ENCODE data around the gene NEK6. TPM values are rescaled to one million over a fixed set of nuclear protein-coding genes. Genes with fewer than 3 reads are reported as not detected.
A peak's percentile ranks its signal among the peaks of the same experiment; 100 is the strongest.

The NEK6 gene
- total and polyA plus RNA-seq, 7 experiments from 2014 or later = 0.43 to 32.8 (median 2.3) TPM

DNA sequence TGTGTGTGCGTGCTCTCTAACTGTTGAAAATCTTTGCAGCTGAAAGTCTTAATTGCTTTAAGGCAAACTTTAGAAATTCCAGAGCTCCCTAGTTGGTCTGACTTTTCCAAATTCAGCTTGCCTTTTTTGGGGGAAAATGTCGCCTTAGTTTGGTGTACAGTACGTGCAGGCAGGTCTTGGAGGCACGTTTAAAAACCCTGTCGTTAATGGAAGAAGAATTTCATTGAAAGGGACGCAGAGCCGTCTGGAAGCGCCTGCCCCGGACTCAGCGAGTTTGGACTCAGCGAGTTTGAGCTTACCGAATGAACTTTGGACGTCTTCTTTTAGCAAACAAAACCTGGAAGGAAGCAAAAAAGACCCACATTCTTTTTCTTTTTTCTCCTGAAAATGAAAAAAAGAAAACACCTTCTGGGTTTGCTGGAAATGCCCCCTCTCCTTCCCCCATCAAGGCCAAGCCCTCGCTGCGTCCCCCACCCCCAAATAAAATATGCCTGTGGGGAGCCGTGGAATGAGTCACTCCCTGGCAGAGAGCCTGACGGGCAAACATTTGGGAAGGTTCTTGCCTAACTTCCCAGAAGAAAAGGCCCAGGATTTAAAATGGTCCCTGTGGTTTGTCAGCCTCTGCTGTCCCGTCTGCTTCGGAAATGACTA is 1.5 kb downstream of the NEK6 start:
- H3K27me3 ChIP-seq (ENCODE audit: control insufficient read depth in 2 of 2, insufficient read depth in 2 of 2, low read length in 2 of 2) = no peaks in the 10 kb centered on the region
- Mint-ChIP-seq H3K4me1 (peaks cover 9 to 39% (median 16%) of the 10 kb centered on the region in 7 donors), H3K27me3 (peaks cover 15 to 56% (median 42%) of the 10 kb centered on the region in 5 donors), H3K4me3 (peak overlapping the region in 9 of 10 donors; percentile 54 to 98 (median 87)), H3K27ac (peak overlapping the region in 1 of 9 donors; percentile 56), H3K36me3 (peaks cover 0 to 7% (median 0%) of the 10 kb centered on the region in 5 donors), H3K9me3 (peaks cover 0 to 3% (median 0%) of the 10 kb centered on the region in 11 donors)
- no peaks in the 10 kb centered on the region for H3K36me3 ChIP-seq (ENCODE audit: control insufficient read depth in 2 of 3, insufficient read depth in 3 of 3, low read length in 3 of 3)
- no peaks in the 10 kb centered on the region for H3K9me3 ChIP-seq (ENCODE audit: control insufficient read depth in 2 of 3, low read length in 3 of 3)
- peaks cover 4 to 12% of the 10 kb centered on the region in 2 donors for H3K4me1 ChIP-seq (ENCODE audit: control insufficient read depth in 2 of 2, insufficient read depth in 2 of 2, low read length in 2 of 2)
- POLR2A ChIA-PET = no interaction called here
- intact Hi-C loops (cut with micrococcal nuclease) = loop anchor here in 1 of 2 donors (5.0 kb wide), 1 partner anchor 57 kb away; no protein-coding TSS in a partner anchor
- CTCF ChIA-PET = no interaction called here
- DNase-seq (no peak), ATAC-seq (no peak)
- no peak overlapping the region for H3K27ac ChIP-seq (ENCODE audit: low read depth, low read length)
- H3K4me3 ChIP-seq (ENCODE audit: low read length) = peak overlapping the region; percentile 51

DNA sequence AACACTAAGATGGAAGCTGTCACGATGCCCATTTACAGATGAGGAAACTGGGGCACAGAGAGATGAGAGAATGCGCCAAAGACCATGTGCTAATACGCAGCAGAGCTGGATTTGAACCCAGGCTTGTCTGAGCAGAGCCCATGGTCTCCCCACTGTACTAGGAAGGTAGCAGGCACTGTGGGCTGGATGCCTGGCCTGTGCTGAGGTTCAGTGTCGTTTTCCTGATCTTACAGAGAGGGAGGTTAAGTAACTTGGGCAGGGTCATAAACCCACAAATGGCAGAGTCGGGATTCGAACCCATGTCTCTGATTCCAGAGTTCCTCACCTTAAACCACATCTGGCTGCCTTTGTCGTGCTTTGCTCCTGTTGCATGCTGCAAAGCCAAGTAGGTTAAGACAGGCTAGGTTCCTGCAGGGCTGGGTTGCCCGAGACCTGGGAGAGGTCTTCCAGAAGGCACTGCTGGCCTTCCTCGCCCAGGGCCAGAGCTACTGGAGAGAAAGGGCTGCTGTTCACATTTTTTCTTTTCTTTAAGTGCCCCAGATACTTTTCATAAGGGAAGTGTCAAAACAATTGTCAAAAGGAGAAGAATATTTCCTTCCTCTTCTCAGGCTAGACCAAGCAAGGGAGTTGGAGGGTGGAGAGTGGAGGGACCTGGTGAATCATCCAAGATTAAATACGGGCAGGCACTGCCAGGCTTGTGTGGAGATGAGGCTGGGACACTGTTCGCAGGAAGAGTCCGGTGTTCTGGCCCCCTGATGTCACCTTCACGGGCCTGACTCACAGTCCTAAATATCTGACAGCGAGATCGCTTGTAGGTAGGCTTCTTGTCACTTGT is 3.2 kb downstream of the NEK6 start:
- DNase-seq = no peak
- Mint-ChIP-seq H3K27ac (no peak overlapping the region), H3K4me1 (peaks cover 9 to 32% (median 16%) of the 10 kb centered on the region in 7 donors), H3K36me3 (peaks cover 0 to 7% (median 0%) of the 10 kb centered on the region in 5 donors), H3K4me3 (no peak overlapping the region), H3K9me3 (peaks cover 0 to 3% (median 0%) of the 10 kb centered on the region in 11 donors), H3K27me3 (peaks cover 15 to 56% (median 44%) of the 10 kb centered on the region in 5 donors)
- Histone ChIP-seq H3K36me3 (ENCODE audit: control insufficient read depth in 2 of 3, insufficient read depth in 3 of 3, low read length in 3 of 3) (no peaks in the 10 kb centered on the region), H3K4me3 (ENCODE audit: low read length) (no peak overlapping the region), H3K27me3 (ENCODE audit: control insufficient read depth in 2 of 2, insufficient read depth in 2 of 2, low read length in 2 of 2) (no peaks in the 10 kb centered on the region), H3K4me1 (ENCODE audit: control insufficient read depth in 2 of 2, insufficient read depth in 2 of 2, low read length in 2 of 2) (peaks cover 4 to 12% of the 10 kb centered on the region in 2 donors), H3K9me3 (ENCODE audit: control insufficient read depth in 2 of 3, low read length in 3 of 3) (no peaks in the 10 kb centered on the region), H3K27ac (ENCODE audit: low read depth, low read length) (no peak overlapping the region)
- CTCF ChIA-PET = no interaction called here
- intact Hi-C loops (cut with micrococcal nuclease) = no loop called here
- ATAC-seq = peak; percentile 73
- POLR2A ChIA-PET = no interaction called here

DNA sequence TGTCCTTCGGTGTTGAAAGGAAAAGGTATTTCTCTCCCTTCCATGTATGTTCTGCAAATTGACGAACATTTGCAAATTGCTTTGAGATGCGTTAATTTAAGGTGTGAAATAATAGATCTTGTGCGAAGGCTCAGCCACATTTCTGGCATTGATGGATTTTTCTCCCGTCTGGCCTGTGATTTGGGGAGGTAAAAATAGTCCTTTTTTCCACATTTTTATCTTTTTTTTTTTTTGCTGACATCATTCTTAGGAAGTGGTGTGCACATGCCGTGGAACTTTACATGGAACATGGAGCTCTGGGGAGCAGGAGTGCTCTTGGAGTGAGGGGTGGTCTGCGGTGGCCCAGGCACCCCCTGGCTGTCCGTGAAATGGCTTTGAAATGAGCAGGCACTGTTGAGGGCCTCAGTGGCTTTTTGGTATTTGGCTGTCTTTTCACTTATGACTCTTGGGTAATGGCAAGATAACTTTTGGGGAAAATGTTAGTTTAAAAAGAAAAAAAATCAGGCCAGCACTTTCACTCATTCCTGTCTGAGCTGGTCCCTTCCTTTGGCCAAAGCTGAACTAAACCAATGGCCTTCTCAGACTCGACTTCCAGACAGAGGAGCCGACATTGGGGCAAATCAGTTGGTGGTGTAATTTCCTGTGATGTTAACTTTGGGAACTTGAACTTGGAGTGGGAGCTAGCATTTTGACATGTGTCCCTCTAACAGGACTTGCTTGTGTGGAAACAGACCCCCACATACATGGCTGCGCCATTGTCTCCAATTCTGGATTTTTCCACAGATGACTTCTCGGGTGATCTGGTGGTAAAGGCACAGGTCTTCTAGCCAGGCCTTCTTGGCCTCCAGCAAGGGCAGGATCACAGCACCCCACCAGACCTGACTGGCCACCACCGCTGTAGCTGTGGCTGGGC is 4.2 kb downstream of the NEK6 start:
- H3K27ac Mint-ChIP-seq = no peak overlapping the region

GRCh38 chr9:124262649-124262972 is 4.9 kb downstream of the NEK6 start:
- H3K4me3 ChIP-seq (ENCODE audit: low read length) = no peak overlapping the region
- H3K27ac ChIP-seq (ENCODE audit: low read depth, low read length) = no peak overlapping the region
- ChIA-PET CTCF (no interaction called here), POLR2A (no interaction called here)
- DNase-seq = no peak
- peaks cover 0 to 4% (median 0%) of the 10 kb centered on the region in 5 donors for H3K36me3 Mint-ChIP-seq
- no peak for ATAC-seq
- peaks cover 9 to 28% (median 12%) of the 10 kb centered on the region in 7 donors for H3K4me1 Mint-ChIP-seq
- H3K9me3 Mint-ChIP-seq = peaks cover 0 to 2% (median 0%) of the 10 kb centered on the region in 11 donors
- no peaks in the 10 kb centered on the region for H3K27me3 ChIP-seq (ENCODE audit: control insufficient read depth in 2 of 2, insufficient read depth in 2 of 2, low read length in 2 of 2)
- peaks cover 9 to 41% (median 31%) of the 10 kb centered on the region in 5 donors for H3K27me3 Mint-ChIP-seq
- intact Hi-C loops (cut with micrococcal nuclease) = no loop called here
- H3K4me1 ChIP-seq (ENCODE audit: control insufficient read depth in 2 of 2, insufficient read depth in 2 of 2, low read length in 2 of 2) = peaks cover 4 to 9% of the 10 kb centered on the region in 2 donors
- no peaks in the 10 kb centered on the region for H3K36me3 ChIP-seq (ENCODE audit: control insufficient read depth in 2 of 3, insufficient read depth in 3 of 3, low read length in 3 of 3)
- H3K4me3 Mint-ChIP-seq = no peak overlapping the region
- H3K9me3 ChIP-seq (ENCODE audit: control insufficient read depth in 2 of 3, low read length in 3 of 3) = no peaks in the 10 kb centered on the region
- no peak overlapping the region for H3K27ac Mint-ChIP-seq

More for the DNA sequence above, 4.2 kb downstream of the NEK6 start:
- H3K4me1 ChIP-seq (ENCODE audit: control insufficient read depth in 2 of 2, insufficient read depth in 2 of 2, low read length in 2 of 2) = peaks cover 4 to 12% of the 10 kb centered on the region in 2 donors
- H3K9me3 Mint-ChIP-seq = peaks cover 0 to 2% (median 0%) of the 10 kb centered on the region in 11 donors
- ChIA-PET CTCF (no interaction called here), POLR2A (no interaction called here)
- H3K4me1 Mint-ChIP-seq = peaks cover 9 to 31% (median 17%) of the 10 kb centered on the region in 7 donors
- no peak for DNase-seq
- ATAC-seq = no peak
- H3K27ac ChIP-seq (ENCODE audit: low read depth, low read length) = no peak overlapping the region
- H3K27me3 ChIP-seq (ENCODE audit: control insufficient read depth in 2 of 2, insufficient read depth in 2 of 2, low read length in 2 of 2) = no peaks in the 10 kb centered on the region
- no peaks in the 10 kb centered on the region for H3K36me3 ChIP-seq (ENCODE audit: control insufficient read depth in 2 of 3, insufficient read depth in 3 of 3, low read length in 3 of 3)
- intact Hi-C loops (cut with micrococcal nuclease) = no loop called here
- no peaks in the 10 kb centered on the region for H3K9me3 ChIP-seq (ENCODE audit: control insufficient read depth in 2 of 3, low read length in 3 of 3)
- H3K4me3 ChIP-seq (ENCODE audit: low read length) = no peak overlapping the region
- H3K27me3 Mint-ChIP-seq = peaks cover 14 to 47% (median 37%) of the 10 kb centered on the region in 5 donors
- no peak overlapping the region for H3K4me3 Mint-ChIP-seq
- H3K36me3 Mint-ChIP-seq = peaks cover 0 to 7% (median 0%) of the 10 kb centered on the region in 5 donors

DNA sequence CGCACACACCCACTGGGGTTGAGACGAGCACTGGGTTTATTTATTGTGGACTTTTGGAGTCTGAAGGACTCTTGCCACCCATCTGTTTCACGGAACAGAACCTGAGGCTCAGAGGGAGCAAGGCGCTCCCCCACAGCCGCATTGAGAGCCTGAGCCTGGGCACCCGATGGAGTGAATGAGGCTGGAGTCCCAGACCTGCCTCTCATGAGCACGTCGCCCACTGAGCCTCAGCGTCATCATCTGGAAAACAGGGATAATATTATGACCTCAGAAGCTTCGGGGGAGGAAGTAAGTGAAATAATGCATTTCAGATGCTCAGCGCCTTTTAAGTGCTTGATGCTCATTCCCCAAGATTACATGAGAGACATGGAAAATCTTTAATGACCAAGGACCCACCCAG is 5.5 kb downstream of the NEK6 start:
- ChIA-PET CTCF (no interaction called here), POLR2A (no interaction called here)
- H3K36me3 ChIP-seq (ENCODE audit: control insufficient read depth in 2 of 3, insufficient read depth in 3 of 3, low read length in 3 of 3) = no peaks in the 10 kb centered on the region
- no peaks in the 10 kb centered on the region for H3K27me3 ChIP-seq (ENCODE audit: control insufficient read depth in 2 of 2, insufficient read depth in 2 of 2, low read length in 2 of 2)
- Mint-ChIP-seq H3K9me3 (peaks cover 0 to 2% (median 0%) of the 10 kb centered on the region in 11 donors), H3K4me3 (no peak overlapping the region), H3K4me1 (peaks cover 8 to 28% (median 11%) of the 10 kb centered on the region in 7 donors), H3K27me3 (peaks cover 8 to 39% (median 29%) of the 10 kb centered on the region in 5 donors), H3K36me3 (peaks cover 0 to 3% (median 0%) of the 10 kb centered on the region in 5 donors), H3K27ac (no peak overlapping the region)
- no peak overlapping the region for H3K27ac ChIP-seq (ENCODE audit: low read depth, low read length)
- DNase-seq = no peak
- H3K9me3 ChIP-seq (ENCODE audit: control insufficient read depth in 2 of 3, low read length in 3 of 3) = no peaks in the 10 kb centered on the region
- H3K4me1 ChIP-seq (ENCODE audit: control insufficient read depth in 2 of 2, insufficient read depth in 2 of 2, low read length in 2 of 2) = peaks cover 4 to 9% of the 10 kb centered on the region in 2 donors
- ATAC-seq = no peak
- intact Hi-C loops (cut with micrococcal nuclease) = no loop called here
- H3K4me3 ChIP-seq (ENCODE audit: low read length) = no peak overlapping the region

DNA sequence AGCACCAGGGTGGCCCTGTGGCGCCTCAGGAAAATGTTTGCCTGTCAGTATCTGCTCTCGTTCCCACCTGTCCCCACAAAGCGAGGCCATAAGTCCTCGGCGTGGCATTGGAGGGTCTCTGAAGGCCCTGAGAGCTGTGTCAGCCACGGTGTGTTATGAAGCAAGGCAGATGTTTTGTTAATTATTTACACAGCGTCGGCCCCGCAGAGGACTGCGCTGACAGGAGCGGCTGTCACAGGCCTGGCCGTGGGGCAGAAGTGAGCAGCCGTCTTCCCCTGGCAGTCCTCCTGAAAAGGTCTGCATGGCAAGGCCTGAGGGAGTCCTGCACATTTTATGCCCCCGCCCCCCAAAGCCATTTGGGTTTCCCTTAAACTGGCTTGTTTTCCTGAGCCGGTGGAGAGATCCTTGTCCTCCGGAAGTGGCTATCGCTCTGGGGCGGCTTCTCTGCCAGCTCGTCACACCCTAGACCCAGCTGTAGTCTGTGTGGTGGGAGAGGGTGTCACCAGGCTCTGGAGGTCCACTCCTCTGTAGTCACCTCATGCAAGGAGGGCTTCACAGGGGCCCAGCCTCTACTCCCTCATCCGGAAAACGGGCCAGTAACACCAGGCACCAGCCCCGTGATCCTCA is 6.2 kb downstream of the NEK6 start:
- Histone ChIP-seq H3K4me3 (ENCODE audit: low read length) (no peak overlapping the region), H3K27me3 (ENCODE audit: control insufficient read depth in 2 of 2, insufficient read depth in 2 of 2, low read length in 2 of 2) (no peaks in the 10 kb centered on the region), H3K9me3 (ENCODE audit: control insufficient read depth in 2 of 3, low read length in 3 of 3) (no peaks in the 10 kb centered on the region), H3K27ac (ENCODE audit: low read depth, low read length) (no peak overlapping the region), H3K4me1 (ENCODE audit: control insufficient read depth in 2 of 2, insufficient read depth in 2 of 2, low read length in 2 of 2) (peaks cover 0 to 7% of the 10 kb centered on the region in 2 donors), H3K36me3 (ENCODE audit: control insufficient read depth in 2 of 3, insufficient read depth in 3 of 3, low read length in 3 of 3) (no peaks in the 10 kb centered on the region)
- Mint-ChIP-seq H3K4me3 (no peak overlapping the region), H3K9me3 (peaks cover 0 to 2% (median 0%) of the 10 kb centered on the region in 11 donors), H3K27ac (no peak overlapping the region), H3K36me3 (no peaks in the 10 kb centered on the region), H3K27me3 (peaks cover 5 to 32% (median 22%) of the 10 kb centered on the region in 5 donors), H3K4me1 (peaks cover under 1 to 28% (median 4%) of the 10 kb centered on the region in 7 donors)
- DNase-seq (no peak), ATAC-seq (no peak)
- ChIA-PET POLR2A (no interaction called here), CTCF (no interaction called here)
- intact Hi-C loops (cut with micrococcal nuclease) = no loop called here
